ENCODE data around the gene FAM163B. TPM values are rescaled to one million over a fixed set of nuclear protein-coding genes. Genes with fewer than 3 reads are reported as not detected.

The FAM163B gene
- total RNA-seq, 1 donor from 2014 or later = not detected

GRCh38 chr9:133562611-133563290 lies 46.4 kb downstream of the FAM163B start:
- no peak for ATAC-seq
- intact Hi-C loops (cut with DNase I) = loop anchor here (5.0 kb wide), 1 partner anchor 1910 kb away; no protein-coding TSS in a partner anchor
- no peak for DNase-seq (ENCODE audit: low spot score)

GRCh38 chr9:133561976-133562554 lies 47.1 kb downstream of the FAM163B start:
- DNase-seq (ENCODE audit: low spot score) (no peak), ATAC-seq (no peak)
- intact Hi-C loops (cut with DNase I) = loop anchor here (5.0 kb wide), 1 partner anchor 1910 kb away; no protein-coding TSS in a partner anchor

- DNase-seq (ENCODE audit: low spot score) = no peak
- intact Hi-C loops (cut with DNase I) = loop anchor here (5.0 kb wide), 1 partner anchor 1909 kb away; no protein-coding TSS in a partner anchor
- ATAC-seq = no peak
Observed at GRCh38 chr9:133560944-133561343, 48.2 kb downstream of the FAM163B start.

GRCh38 chr9:133560311-133560710 lies 48.9 kb downstream of the FAM163B start:
- intact Hi-C loops (cut with DNase I) = loop anchor here (5.0 kb wide), 1 partner anchor 1908 kb away; no protein-coding TSS in a partner anchor
- ATAC-seq (peak; percentile 47), DNase-seq (ENCODE audit: low spot score) (no peak)

- ATAC-seq (peak; percentile 56), DNase-seq (ENCODE audit: low spot score) (no peak)
- intact Hi-C loops (cut with DNase I) = no loop called here
Observed at GRCh38 chr9:133558191-133559126, 50.7 kb downstream of the FAM163B start.

- ATAC-seq = no peak
- no peak for DNase-seq (ENCODE audit: low spot score)
- intact Hi-C loops (cut with DNase I) = no loop called here
Observed at GRCh38 chr9:133557581-133557980, 51.6 kb downstream of the FAM163B start.

- intact Hi-C loops (cut with DNase I) = no loop called here
- ATAC-seq (no peak), DNase-seq (ENCODE audit: low spot score) (no peak)
Observed at GRCh38 chr9:133556354-133556753, 52.8 kb downstream of the FAM163B start.

GRCh38 chr9:133554729-133555128 lies 54.5 kb downstream of the FAM163B start:
- DNase-seq (ENCODE audit: low spot score) = no peak
- no peak for ATAC-seq
- intact Hi-C loops (cut with DNase I) = no loop called here

- intact Hi-C loops (cut with DNase I) = no loop called here
- DNase-seq (ENCODE audit: low spot score) (no peak), ATAC-seq (no peak)
Observed at GRCh38 chr9:133553973-133554713, 55.0 kb downstream of the FAM163B start.

GRCh38 chr9:133553123-133553522 lies 56.1 kb downstream of the FAM163B start:
- DNase-seq (ENCODE audit: low spot score) = no peak
- intact Hi-C loops (cut with DNase I) = no loop called here
- no peak for ATAC-seq

GRCh38 chr9:133552236-133552635 lies 57.0 kb downstream of the FAM163B start:
- ATAC-seq (no peak), DNase-seq (ENCODE audit: low spot score) (no peak)
- intact Hi-C loops (cut with DNase I) = no loop called here

- DNase-seq (ENCODE audit: low spot score) = no peak
- no peak for ATAC-seq
- intact Hi-C loops (cut with DNase I) = no loop called here
Observed at GRCh38 chr9:133551446-133551845, 57.7 kb downstream of the FAM163B start.

GRCh38 chr9:133547116-133547515 lies 62.1 kb downstream of the FAM163B start:
- intact Hi-C loops (cut with DNase I) = no loop called here
- no peak for ATAC-seq
- DNase-seq (ENCODE audit: low spot score) = no peak

- no peak for DNase-seq (ENCODE audit: low spot score)
- intact Hi-C loops (cut with DNase I) = no loop called here
- peak; percentile 44 for ATAC-seq
Observed at GRCh38 chr9:133546287-133546680, 62.9 kb downstream of the FAM163B start.

- ATAC-seq = peak; percentile 78
- intact Hi-C loops (cut with DNase I) = no loop called here
- DNase-seq (ENCODE audit: low spot score) = no peak
Observed at GRCh38 chr9:133545494-133546286, 63.5 kb downstream of the FAM163B start.

- DNase-seq (ENCODE audit: low spot score) (no peak), ATAC-seq (no peak)
- intact Hi-C loops (cut with DNase I) = no loop called here
Observed at GRCh38 chr9:133543772-133544467, 65.3 kb downstream of the FAM163B start.

- intact Hi-C loops (cut with DNase I) = no loop called here
- DNase-seq (ENCODE audit: low spot score) = no peak
- ATAC-seq = no peak
Observed at GRCh38 chr9:133542002-133542401, 67.2 kb downstream of the FAM163B start.

- no peak for DNase-seq (ENCODE audit: low spot score)
- no peak for ATAC-seq
- intact Hi-C loops (cut with DNase I) = no loop called here
Observed at GRCh38 chr9:133540698-133541025, 68.5 kb downstream of the FAM163B start.
